HG03565 (cell line): ENCODE results near the gene SCN10A.

Experiments used
- ATAC-seq: cut with Tn5 transposase; IDR thresholded peaks from one replicate; pipeline ENCODE4 v1.9.1; 2021; ENCODE audit warnings: mild to moderate bottlenecking, moderate library complexity; ENCODE audit not compliant: unreplicated experiment

The SCN10A gene

GRCh38 chr3:38816026-38816425 is at the start of gene SCN10A:
SCN10A (minus strand) TSS chr3:38816217; CDS start chr3:38794010, 22,207 bp downstream.
- ATAC-seq, result no peak

DNA sequence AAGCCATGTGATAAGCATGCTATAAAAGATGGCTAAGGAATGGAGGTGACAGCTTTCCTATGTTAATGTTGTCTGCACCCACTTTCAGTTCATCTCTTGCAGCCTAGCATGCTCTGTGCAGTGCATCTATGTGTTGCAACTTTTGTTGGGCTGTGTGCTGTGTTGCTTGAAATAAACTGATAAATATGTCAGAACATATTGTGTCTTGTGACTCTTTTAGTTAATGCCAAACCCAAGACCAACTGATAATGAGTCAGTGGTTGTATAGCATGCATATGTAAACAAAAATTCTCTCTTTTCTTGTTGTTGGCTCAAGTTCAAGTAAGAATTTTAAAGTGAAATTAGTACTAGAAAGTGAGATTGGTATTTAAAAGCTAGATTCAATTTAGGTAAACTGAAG is 37.0 kb upstream of the SCN10A start:
- ATAC-seq, result no peak

DNA sequence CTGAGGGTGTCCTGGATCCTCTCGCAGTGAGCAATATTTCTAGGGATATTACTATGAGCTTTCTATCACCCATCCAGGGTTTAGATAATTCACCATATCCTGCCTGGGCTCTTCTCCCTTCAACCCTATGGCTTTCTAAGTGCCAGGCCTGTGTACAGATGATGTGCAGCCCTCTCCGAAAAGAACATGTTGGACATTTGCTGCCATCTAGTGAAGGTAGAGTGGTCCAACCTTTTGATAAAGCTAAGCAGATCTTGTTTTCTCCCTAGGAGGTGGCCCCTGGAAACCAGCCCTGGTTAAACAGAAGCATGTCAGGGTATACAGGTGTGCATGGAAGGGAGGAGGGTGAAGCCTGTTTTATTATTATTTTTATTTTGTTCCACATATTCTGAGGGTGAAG is 27.9 kb upstream of the SCN10A start:
- no peak for ATAC-seq

- no peak for ATAC-seq
These were observed 26.4 kb upstream of the SCN10A start for GRCh38 chr3:38842266-38842965.

DNA sequence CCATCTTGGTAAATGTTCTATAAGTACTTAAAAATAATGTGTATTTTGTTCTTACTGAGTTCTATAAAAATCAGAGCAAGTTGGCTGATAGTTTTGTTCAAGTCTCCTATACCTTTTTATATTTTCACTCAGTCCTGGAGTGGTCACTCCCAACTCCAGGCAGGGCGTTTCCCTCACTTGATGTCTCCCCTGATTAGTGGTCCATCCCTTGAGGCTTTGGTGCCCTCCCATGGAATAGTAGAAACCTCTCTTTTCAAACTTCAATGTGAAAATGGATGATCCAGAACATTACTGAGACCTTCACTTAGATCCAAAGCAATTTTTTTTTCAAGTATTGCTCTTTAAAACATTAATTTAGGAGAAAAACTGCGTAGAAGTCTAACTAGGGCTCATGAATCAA is 25.0 kb upstream of the SCN10A start:
- ATAC-seq, result no peak

DNA sequence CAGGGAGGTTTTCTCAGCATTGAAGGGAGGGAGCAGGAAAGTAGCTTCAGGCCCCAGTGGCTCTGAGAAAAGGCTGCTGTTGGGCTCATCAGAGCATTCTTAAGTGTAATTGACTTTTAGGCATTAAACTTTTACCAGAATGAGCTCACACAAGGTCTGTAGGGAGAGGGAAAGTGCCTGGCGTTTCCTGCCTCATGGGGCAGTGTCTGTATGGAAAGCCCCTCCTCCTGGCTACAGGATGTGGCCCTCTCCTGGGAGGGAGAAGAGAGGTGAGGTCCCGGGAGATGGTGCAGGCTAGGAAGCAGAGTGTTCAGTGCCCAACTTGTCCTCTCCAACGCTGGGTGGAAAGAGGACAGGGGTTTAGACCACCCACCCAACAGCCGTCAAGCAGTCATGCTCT is 21.3 kb upstream of the SCN10A start:
- ATAC-seq, result no peak

- ATAC-seq, result no peak
These were observed 20.5 kb upstream of the SCN10A start for GRCh38 chr3:38836561-38836960.

DNA sequence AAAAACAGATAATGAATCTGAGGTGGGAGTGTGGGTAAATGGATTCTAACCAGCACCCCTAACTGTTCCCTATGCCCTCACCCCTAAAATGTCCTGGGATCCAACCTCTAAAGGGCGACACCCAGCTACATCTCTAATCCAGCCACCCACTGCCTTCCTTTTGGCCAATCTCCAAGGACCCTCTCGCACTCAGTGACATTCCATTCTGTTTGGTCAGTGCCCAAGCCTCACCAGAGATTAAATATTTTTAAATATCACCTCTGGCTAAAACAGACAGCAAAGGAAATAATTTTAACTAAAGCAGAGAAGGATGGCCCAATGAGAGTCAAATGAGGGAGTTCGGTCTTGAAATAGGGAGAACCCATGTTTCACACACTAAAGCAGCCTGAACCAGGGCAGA is 19.9 kb upstream of the SCN10A start:
- no peak for ATAC-seq

DNA sequence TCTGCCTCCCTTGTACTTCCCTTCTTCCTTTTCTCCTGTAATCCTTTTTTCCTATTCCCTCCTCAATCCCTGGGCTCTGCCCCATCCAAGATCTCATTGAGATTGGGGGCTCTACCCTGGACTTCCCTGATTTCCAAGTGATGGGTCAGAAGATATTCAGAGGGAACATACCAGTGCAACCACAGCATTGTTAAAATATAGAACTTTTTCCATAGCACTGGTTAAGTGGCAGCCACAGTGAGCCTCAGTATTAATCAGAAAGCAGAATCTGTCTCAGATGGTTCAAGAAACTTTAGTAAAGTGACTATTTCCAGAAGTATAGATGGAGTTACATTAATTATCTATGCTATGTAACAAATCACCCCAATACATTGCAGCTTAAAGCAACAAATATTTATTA is 18.7 kb upstream of the SCN10A start:
- no peak for ATAC-seq

- ATAC-seq, result no peak
These were observed 18.1 kb upstream of the SCN10A start for GRCh38 chr3:38834110-38834509.

DNA sequence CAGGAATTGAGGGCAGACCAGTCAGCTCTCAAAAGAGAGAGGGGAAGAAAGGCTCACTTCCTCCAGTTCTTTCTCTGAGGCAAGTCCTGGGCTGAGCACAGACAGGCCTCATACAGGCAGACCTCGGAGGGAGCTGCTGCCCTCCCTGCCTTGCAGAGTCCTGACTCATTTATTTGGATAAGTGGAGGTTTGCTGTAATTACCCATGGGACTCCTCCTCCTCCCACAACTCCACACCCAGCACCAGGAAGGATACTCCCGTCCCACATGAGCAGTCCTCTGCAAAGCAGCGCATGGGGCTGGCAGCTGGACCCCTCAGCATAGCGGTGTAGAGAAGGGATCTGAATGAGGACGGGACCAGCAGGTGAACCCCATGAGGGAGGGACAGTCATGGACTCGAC is 13.4 kb upstream of the SCN10A start:
- ATAC-seq, result no peak

DNA sequence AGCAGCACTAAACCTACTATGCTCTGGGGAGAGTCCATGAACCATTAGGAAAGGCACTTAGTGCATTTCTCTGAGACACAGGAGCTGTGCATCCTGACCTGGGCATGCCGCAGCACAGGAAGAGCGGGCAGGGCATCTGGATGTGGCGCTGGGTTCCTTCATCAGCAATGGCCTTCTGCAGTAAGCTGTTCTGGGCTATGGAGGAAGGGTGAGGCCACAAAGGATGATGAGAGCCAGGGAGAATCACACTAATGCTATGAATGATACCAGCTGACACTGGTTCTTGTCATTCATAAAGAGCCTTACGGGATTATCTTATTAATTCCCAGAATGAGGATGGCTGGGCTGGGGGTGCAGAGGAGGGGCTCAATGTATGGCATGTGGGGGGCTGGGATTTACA is 12.7 kb upstream of the SCN10A start:
- no peak for ATAC-seq

GRCh38 chr3:38827791-38828190 is 11.8 kb upstream of the SCN10A start:
- no peak for ATAC-seq

GRCh38 chr3:38826001-38826400 is 10.0 kb upstream of the SCN10A start:
- ATAC-seq, result no peak

- ATAC-seq, result no peak
These were observed 8.3 kb upstream of the SCN10A start for GRCh38 chr3:38824349-38824748.

- ATAC-seq, result no peak
These were observed 7.7 kb upstream of the SCN10A start for GRCh38 chr3:38823722-38824121.

DNA sequence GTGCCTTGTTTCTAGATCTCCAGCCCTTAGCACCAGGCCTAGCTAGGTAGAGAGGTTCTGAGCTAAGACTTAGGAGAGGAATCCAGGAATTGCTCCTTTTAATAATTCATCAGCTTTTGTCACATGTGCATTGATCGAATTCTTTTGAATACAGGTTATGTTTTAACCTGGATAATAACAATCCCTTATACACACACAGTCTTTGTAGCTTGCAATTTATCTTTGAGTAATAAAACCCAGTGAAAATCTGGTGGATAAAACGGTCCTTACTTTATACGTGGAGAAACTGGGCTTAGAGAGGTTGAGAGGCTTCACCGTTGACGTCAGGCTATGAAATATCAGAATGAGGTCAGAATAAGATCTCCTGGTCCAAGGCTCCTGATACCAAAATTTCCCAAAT is 7.2 kb upstream of the SCN10A start:
- no peak for ATAC-seq

DNA sequence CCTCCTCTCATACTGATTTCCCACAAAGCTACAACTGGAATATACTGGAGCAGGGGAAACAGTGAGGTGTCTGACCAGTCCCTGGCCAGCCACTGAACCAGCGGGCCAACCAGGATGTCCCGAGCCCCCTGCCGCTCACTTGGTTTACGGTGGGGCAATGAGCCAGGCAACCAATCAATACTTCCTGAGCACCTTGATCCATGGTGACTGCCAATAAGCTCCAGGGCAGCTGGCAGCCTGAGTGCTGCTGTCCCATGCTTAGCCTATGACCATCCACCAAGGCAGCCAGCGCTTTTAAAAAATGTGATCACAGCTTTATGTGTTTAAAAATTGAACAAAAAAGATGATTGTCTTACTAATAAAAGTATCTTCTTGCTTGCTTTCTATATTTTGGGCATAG is 4.2 kb downstream of the SCN10A start:
- ATAC-seq, result no peak

DNA sequence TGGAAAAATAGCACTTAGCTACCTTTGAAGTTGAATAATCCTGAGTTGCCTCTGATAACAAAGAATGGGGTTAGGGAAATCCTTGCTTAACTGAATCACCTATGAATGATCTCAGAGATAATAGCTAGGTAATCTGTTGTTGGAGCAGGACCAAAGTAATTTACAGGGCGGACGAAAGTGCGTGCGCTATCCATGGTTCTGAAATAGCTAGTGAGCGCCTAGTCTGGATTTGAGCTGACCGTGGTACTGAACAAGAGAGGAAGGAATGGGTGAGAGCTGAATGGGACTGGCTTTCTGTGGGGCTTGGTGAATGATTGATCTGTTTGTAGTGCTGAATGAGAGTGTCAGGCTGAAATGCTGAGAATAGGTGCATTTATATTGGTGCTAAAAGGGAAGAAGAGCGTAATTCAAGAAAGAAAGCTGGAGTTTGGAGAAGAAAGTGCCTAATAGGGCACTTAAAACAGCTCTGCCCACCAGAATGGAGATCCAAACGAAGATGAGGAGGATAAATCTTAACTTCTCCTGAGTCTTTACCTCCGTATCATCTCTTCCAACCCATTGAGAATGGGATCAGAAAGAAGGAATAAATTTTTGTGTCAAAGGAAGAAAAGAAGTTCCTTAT is 10.1 kb downstream of the SCN10A start:
- no peak for ATAC-seq

GRCh38 chr3:38805004-38805403 is 11.0 kb downstream of the SCN10A start:
- no peak for ATAC-seq

GRCh38 chr3:38800511-38800910 is 15.5 kb downstream of the SCN10A start:
- ATAC-seq, result no peak

DNA sequence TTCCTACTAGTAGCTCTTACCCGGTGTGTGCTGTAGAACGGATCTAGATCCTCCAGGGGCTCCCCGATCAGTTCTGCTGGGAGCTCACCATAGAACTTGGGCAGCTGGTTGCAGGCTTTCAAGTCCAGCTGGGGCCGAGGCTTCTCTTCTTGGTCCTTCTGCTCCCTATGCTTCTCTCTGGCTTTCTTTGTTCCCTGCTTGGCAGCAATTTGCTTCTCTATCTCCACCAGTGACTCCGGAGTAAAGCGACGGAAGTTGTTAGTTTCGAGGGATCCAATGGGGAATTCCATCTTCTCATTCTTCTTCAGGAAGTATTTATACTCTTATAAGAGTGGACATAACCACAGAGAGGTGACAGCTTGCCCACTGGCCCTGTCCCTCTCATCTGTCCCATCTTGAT is 22.3 kb downstream of the SCN10A start:
- no peak for ATAC-seq

GRCh38 chr3:38792983-38793382 is 23.0 kb downstream of the SCN10A start:
- no peak for ATAC-seq
